HG03064 (cell line): ENCODE results near the gene LRRC45.
"Not testable (repeated sequence)": the region's sequence is repeated elsewhere in the genome, so short reads cannot be mapped to it uniquely, and the experiment has no call there.

Experiments used
- ATAC-seq: cut with Tn5 transposase; IDR thresholded peaks from one replicate; pipeline ENCODE4 v1.9.1; 2021; ENCODE audit warnings: low read depth; ENCODE audit not compliant: unreplicated experiment

LRRC45 gene

DNA sequence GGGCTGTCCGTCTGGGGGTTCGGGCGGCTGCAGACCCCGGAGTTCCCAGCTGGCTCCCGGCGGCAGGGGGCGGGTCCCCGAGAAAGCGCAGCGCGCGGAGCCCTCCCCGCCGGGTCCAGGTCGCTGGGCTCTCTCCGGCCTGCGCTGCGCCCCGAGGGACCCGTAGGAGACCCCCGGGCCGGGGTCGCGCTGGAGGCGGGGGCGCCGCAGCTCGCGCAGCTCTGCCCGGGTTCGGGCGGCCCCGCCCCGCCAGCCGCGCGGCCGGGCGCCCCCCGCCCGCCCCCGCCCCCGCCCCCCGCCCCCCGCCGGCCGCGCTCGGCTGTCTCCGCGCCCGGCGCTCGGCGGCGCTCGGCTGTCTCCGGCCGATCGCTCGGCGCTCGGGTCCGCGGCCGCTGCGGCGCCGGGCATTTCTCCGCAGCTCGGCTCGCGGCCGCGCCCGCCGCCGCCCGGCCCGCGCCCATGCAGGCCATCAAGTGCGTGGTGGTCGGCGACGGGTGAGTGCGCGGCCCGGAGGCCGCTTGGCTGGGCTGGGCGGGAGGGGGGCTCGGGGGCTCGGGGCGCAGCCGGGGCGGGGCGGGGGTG lies 8.3 kb downstream of the LRRC45 start, which contains the start of gene RAC3:
TSS of gene RAC3 (plus strand) at position 376 of the 582 bp plus-strand sequence. CDS start at position 460, 84 bp downstream.
- no peak for ATAC-seq

DNA sequence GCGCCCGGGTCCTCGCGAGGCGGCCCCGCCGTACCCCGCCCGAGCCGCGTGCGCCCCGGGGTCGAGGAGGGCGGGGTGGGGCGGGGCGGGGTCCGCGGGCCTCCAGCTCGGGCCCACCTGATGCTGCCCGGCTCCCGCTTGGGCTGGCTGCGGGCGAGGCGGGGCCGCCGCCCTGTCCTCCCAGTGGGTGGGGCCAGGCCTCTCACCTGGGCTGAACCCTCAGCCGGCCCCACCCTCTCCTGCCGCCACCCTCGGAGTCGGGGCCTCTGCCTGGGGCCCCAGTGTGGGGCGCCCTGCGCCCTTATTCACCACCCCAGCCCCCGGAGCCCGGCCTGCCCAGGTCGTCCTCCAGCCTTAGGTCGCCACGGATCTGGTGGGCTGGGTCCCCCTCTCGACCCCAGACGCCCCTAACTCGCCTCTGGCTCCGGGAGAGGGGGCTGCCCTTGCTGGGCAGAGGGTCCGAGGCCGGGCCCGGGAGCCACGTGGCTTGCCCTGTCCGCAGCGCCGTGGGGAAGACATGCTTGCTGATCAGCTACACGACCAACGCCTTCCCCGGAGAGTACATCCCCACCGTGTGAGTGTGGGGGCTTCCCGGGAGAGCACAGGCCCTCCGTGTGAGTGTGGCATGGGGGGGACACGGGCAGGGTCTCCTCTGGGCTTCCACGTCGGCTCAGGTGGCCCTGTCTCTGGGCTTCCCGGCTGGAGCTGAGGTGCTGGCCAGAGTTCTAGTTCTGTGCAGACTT lies 9.0 kb downstream of the LRRC45 start:
- ATAC-seq, result no peak

DNA sequence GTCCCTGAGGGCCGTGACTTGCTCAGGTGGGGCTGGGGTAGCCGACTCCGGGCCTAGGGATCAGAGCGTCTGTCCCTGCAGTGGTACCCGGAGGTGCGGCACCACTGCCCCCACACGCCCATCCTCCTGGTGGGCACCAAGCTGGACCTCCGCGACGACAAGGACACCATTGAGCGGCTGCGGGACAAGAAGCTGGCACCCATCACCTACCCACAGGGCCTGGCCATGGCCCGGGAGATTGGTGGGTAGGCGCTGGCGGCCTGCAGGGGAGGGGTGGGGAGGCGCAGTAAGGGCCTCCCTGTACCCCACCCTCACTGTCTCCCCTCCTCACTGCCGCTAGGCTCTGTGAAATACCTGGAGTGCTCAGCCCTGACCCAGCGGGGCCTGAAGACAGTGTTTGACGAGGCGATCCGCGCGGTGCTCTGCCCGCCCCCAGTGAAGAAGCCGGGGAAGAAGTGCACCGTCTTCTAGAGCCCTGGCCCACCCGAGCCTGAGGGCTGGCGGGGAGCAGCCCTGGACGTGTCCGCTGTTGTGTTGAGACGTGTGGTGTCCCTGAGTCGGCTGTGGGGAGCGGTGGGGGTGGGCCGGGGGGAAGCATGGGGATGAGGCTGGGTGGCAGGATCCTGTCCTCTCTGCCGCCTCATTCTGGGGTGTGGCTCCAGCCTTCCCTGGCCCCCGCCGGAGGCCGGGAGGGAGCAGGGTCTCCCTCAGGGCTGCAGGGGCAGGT lies 10.4 kb downstream of the LRRC45 start:
- ATAC-seq, result no peak

DNA sequence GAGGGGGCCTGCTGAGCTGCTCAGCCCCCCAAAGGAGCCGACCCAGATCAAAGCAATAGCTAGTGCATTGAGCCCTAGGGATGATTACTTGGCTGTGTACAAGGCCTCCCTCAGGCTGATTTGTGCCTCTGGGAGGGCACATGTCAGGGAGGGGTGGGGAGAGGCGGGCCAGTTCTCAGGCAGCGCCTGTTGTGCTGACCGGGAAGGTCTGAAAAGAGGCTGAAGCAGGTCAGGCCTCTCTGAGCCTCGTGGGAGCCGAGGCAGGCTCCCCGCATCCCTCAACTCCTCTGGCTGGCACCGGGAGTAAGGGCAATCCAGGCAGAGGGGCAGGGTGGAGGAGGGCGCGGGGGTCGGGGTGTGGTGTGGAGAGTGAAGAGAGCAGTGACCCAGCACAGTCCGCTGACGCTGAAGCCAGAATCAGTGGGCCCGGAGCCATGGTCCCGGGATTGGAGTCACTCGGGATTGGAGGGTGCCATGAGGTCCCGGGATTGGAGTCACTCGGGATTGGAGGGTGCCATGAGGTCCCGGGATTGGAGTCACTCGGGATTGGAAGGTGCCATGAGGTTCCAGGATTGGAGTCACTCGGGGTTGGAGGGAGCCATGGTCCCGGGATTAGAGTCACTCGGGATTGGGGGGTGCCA lies 11.4 kb downstream of the LRRC45 start:
- ATAC-seq, result no peak

DNA sequence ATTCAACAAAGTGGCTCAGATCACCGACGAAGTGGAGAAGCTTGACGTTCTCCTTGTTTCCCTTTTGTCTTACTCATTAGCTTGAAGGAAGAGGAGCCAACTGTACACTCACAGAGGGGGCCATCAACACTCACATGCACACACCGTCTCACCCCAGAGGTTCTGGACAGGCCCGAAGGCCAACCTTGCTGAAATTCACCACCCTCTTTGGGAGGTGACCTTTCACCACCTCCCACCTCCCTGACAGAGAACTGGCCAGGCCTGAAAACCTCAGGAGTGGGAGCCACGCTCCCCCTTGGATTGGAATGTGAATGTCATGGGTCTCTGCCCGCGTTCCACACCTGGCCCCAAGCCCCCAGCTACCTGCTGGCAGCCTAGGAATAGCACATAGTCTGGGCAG lies 12.4 kb downstream of the LRRC45 start:
- no peak for ATAC-seq

DNA sequence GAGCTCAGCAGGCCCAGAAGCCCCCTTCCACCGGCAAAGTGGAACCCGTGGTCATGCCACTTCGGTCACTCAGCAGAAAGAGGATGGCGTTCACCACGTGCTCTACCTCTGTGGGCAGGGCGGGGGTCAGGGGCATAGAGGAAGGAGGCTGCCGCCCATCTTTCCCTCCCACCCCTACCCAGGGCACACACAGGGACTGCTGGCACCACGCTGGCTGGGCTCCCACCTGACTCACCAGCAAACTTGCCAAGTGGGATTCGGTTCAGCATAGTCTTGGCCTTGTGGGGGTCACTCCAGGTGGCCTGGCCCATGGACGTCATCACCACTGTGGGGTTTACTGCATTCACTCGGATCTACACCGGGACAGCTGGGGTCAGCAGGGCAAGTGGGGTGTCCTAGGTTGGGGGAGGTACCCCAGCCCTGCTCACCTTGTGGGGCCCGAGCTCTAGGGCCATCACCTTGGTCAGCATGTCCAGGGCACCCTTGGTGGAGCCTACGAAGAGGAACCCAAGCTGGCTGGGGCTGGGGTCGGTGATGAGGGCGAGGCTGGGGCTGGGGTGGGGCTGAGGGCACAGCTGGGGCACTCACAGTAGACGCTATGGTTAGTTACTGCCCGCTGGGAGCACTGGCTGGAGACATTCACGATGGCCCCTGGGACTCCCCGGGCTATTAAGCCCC lies 13.0 kb downstream of the LRRC45 start:
- no peak for ATAC-seq

DNA sequence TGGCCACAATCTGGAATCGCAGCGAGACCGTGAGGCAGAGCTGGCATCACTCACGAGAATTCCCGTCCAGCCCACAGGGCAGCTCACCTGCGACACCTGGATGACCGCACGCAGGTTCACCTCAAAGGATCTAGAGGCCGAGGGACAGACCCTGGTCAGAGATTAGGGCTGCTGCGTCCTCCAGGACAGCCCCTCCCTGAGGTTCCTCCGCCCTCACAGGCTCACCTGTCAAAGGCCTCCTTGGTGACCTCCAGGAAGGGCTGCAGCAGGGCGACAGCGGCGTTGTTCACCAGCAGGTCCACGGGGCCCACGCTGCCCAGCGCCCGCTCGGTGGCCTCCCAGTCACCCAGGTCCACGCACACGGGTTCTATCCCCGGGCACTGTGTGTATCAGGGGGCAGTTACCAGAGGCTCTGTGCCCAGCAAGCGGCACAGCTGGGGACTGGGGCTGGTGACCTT lies 13.6 kb downstream of the LRRC45 start:
- ATAC-seq, result no peak

DNA sequence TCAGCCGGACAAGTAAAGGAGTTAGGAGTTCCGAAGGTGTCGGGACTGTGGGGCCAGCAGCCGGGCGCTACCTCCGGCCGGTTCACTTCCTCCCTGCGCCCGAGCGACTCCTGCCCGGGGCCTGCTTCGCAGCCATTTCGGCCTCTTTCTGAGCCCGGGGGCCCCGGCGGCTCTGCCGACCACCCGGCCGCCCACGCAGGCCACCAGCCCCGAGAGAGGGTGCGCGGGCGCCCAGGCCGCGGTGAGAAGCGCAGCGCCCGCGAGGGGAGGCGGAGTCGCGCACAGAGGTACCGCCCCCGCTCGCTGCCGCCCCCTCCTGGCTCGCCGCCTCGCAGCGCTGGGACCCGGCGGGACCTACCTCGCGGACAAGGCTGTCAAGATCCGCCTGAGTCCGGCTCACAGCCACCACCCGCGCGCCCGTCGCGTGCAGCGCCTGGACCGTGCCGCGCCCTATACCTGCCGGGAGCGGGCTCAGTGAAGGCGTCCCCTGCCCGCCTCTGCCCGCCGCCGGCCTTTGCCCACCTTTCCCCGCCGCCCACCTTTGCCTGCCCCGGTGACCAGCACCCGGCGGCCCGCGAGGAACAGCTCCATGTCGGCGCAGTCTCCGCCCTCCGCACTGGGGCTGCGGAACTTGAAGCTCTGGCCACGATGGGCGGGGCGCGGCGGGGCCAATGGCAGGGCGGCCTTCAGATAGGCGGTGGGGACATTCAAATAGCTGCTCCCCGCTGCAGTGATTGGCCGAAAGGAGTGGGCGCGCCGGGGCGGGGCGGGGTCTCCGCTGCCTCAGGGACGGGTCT lies 14.2 kb downstream of the LRRC45 start, which contains the start of gene DCXR:
TSS of gene DCXR (minus strand) at position 606 of the 797 bp plus-strand sequence. CDS start at position 591, 15 bp downstream.
- peak; percentile 78 for ATAC-seq

DNA sequence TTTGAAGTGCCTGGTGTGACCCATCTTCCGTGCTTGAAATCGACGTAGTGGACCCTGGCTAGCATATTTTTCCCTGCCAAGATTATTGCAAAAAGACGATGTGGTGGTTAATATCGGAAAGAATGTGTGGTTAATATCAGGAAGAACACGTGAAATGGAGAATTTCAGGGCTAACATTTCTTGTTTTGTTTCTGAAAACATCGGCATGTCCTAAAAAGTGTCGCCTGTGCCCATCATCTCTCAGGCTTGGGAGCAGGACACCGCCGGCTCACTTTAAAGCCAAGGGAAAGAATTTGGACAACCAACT lies 14.7 kb downstream of the LRRC45 start:
- no peak for ATAC-seq

DNA sequence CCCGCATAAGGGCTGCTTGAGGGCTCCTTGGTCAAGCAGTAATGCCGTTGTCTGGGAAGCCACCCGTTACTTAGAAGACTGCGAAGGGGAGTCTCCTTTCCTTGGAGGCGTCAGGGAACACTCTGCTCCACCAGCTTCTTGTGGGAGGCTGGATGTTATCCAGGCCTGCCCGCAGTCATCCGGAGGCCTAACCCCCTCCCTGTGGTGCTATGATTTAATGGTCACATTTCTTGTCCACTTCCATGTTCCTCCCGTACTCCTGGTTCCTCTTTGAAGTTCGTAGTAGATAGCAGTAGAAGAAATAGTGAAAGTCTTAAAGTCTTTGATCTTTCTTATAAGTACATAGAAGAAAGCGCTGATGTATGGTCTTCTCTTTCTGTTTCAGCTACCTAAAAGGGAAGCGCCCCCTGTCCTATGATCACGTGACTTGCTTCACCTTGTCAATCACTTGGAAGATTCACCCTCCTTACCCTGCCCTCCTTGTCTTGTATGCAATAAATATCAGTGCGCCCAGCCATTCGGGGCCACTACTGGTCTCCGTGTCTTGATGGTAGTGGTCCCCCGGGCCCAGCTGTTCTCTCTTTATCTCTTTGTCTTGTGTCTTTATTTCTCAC lies 15.8 kb downstream of the LRRC45 start:
- not testable (repeated sequence) for ATAC-seq

DNA sequence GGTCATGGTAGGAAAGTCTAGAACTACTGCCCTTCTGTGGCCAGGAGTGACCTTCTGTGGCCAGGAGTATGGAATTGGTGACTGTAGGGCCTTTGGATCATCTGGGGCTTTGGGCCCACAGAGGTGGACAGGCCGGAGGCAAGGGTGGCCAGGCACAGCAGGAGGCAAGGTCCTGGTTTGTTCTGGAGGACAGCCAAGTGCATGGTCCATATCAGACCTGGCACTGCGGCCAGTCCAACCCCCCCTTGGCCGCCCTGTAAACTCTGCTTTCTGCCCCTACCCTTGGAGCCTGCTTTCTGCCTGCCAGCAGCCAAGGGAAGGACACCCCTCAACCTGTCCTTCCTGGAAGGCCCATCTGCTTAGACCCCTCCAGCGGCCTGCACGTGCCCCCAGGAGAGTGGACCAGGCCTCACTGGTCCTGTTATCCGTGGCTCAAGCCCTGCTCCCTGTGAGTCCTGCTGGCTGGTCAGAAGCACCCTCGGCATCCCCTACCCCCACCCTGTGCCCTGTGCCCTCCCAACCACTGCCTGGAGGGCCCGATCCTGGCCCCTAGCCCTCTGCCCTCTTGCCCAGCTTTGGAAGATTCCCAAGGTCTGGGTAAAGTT lies 16.7 kb downstream of the LRRC45 start:
- no peak for ATAC-seq

DNA sequence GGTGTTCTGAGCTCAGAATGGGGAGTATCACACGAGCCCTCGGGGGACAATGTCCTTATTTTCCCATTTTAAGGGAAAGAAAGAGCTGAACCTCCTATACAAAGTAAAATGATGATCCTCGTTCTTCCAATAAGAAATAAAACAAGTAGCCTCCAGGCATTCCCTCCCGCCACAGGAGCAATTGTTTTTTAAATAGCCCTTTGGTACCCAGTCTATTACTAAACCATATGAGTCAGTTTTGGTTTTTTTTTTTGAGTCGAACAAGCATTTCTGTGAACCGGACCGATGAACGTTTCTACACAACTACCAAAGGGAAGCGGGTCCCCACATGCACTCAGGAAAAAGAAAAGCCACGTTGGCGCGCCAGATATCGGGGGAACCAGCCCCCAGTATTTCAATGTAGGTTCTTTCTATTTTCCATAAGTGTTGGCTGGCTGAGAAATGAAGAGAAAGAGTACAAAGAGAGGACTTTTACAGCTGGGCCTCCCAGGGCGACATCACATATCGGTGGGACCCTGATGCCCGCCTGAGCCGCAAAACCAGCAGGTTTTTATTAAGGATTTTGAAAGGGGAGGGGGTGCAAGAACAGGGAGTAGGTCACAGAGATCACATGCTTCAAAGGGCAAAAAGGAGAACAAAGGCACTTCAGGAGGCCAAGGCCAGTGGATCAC lies 18.2 kb downstream of the LRRC45 start:
- ATAC-seq, result no peak

DNA sequence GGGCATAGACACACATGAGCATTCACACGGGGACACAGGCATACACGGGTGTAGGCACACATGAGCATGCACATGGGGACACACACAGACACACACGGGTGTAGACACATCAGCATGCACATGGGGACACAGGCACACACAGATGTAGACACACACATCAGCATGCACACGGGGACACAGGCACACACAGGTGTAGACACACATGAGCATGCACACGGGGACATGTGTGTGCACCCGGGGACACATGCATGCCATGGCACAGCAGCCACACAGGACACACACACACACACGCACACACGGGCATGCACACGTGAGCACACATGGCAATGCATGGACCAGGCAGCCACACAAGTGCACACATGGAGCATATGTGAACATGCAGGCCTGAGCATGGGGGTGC lies 19.5 kb downstream of the LRRC45 start:
- ATAC-seq, result no peak

DNA sequence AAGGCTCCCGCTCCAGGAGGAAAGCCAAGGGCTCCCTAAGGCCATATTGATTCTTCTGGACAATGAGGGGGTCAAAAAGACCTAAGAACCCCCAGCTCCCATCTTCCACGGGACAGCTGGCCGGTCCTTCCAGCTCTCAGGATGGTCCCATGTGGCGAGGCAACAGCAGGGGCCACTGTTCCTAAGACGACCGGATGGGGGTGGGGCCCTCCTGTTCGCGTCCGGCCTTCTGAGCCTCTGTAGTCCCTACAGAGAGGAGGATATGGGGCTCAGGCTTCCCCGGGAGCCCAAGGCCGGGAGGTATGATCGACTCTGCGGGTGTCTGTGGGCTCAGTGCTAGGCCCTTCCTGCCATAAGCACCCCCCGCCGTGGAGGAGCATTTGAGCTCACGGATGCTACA lies 20.4 kb downstream of the LRRC45 start:
- no peak for ATAC-seq

DNA sequence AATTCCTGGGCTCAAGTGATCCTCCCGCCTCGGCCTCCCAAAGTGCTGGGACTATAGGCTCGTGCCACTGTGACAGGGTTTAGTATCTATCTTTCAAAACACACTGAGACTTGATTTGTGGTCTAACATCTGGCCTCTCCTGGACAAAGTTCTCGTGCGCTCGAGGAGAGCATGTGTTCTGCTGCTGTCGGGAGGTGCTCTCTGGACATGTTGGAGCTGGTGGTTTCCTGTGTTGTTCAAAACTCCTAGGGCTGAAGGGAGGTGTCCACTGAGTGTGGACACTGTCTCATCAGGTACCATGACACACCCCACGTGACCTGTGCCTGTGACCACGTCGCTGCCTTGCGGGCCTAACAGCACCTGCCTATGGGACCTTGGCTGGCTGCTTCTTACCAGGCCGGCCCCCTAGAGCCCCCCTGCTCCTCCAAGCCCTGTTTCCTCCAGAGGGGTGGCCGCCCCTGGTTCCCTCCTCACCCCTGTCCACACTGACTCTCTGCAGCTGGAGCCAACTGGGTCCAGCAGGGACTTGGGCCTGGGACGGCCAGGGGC lies 22.9 kb downstream of the LRRC45 start:
- no peak for ATAC-seq

DNA sequence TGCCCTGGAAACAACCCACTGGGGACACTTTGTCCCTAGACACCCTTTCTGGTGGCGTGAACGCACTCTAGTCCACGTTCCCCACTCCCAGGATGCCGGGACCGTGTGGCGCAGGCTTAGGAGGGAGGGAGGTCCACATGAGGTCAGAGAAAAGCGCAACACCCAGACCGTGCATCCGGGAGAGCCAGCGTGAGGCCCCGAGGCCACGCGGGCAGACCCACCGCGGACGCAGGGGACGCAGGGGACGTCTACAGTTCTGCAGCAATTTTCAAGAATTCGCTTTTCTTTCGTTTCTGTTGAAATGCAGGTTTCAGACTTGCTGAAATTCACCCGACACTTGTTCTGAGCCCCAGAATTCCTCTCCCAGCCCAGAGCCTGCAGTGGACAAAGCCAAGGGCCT lies 23.8 kb downstream of the LRRC45 start:
- ATAC-seq, result no peak

DNA sequence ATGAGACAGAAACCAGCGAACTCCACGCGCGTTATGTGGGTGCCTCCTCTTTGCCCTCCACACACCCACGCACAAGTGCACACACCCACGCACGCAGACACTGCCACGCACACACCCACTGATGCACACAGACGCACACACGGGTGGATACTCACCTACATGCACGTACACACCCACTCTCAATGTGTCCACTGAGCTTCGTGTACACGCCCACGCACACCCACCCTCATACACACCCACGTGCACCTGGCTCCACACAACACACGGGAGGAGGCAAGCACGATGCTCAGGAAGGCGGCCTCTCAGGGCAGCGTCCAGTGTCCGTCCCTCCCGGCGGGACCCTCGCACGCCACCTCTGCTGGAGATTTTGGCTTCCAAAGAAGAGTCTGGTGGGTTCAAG lies 24.3 kb downstream of the LRRC45 start:
- ATAC-seq, result no peak

DNA sequence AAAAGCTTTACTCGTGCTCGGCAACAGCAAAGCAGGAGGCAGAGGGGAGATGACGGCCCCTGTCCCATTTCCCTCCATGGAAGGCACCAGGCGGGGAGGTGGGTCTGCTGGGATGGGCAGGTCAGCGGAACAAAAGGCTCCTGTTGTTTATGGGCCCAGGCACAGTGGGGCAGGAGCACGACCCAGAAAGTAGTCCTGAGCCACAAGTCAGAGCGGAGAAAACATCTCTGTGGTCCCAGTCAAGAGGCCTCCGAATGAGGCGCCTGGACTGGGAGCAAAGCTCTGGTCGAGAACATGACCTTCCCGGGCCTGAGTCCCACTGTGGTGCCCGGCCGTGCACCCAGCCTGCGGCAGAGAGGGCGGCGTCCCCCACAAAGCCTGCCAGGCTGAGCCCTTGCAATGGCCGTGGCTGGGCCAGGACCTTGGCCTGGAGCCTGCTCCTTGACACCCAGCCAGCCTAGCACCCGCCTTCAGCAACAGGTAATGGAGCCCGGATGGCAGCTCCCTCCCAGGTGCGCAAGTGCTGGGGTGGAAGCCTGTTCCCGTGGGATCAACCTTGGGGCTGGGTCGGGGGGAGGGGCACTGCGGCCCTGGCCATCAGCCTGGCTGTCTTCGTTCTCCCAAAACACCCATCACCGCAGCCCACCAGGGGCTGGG lies 24.9 kb downstream of the LRRC45 start:
- no peak for ATAC-seq
